ENCODE data around the gene SPTSSA. TPM values are rescaled to one million over a fixed set of nuclear protein-coding genes. Genes with fewer than 3 reads are reported as not detected.

The SPTSSA gene
- total and polyA plus RNA-seq, 2 experiments from 2014 or later = 27.5 to 36.4 TPM

GRCh38 chr14:34409721-34410120 lies 52.3 kb downstream of the SPTSSA start:
- DNase-seq (ENCODE audit: low spot score) = no peak
- H3K4me2 ChIP-seq = no peak overlapping the region
- H3K4me1 ChIP-seq (ENCODE audit: insufficient read depth) = no peaks in the 10 kb centered on the region
- H3K36me3 Mint-ChIP-seq (ENCODE audit: low read depth) = peaks cover 4% of the 10 kb centered on the region
- H3K9me2 ChIP-seq (ENCODE audit: insufficient read depth) = no peaks in the 10 kb centered on the region
- no peaks in the 10 kb centered on the region for H3F3A ChIP-seq (replicated peaks; ENCODE audit: low read depth)
- H3K27me3 Mint-ChIP-seq (ENCODE audit: insufficient read depth, low read depth, poor library complexity) = no peaks in the 10 kb centered on the region
- H3K79me2 ChIP-seq (replicated peaks; ENCODE audit: insufficient read depth) = no peaks in the 10 kb centered on the region
- ATAC-seq = no peak
- H3K27ac ChIP-seq (ENCODE audit: low read depth) = no peak overlapping the region
- TF ChIP-seq NANOG (IDR thresholded peaks at IDR 0.05; ENCODE audit: borderline replicate concordance) (no peak), CREB1 (CRISPR knock-in tag; IDR thresholded peaks at IDR 0.05; ENCODE audit: low read depth) (no peak), STAT1 (IDR thresholded peaks at IDR 0.05; ENCODE audit: unreplicated experiment) (no peak), EZH2phosphoT487 (IDR thresholded peaks at IDR 0.05; ENCODE audit: unreplicated experiment) (no peak), JUNB (IDR thresholded peaks at IDR 0.05; ENCODE audit: unreplicated experiment) (no peak), ZNF462 (CRISPR knock-in tag; IDR thresholded peaks at IDR 0.05) (no peak), ZNF114 (CRISPR knock-in tag; IDR thresholded peaks at IDR 0.05) (no peak), REST (IDR thresholded peaks at IDR 0.05; ENCODE audit: unreplicated experiment) (no peak), POLR2AphosphoS5 (IDR thresholded peaks at IDR 0.05; ENCODE audit: low read depth) (no peak), CTCF (conservative IDR thresholded peaks at IDR 0.05; ENCODE audit: low read depth in 2 of 2) (no peak)
- no peaks in the 10 kb centered on the region; the same call in 1 of the 2 replicates for H3K36me3 ChIP-seq (ENCODE audit: insufficient read depth)
- H3K27ac Mint-ChIP-seq = no peak overlapping the region
- H3K27me3 ChIP-seq (ENCODE audit: insufficient read depth) = no peaks in the 10 kb centered on the region
- no peak overlapping the region for H3K4me3 ChIP-seq
- no peak overlapping the region for H2AFZ ChIP-seq
- no peaks in the 10 kb centered on the region for H3K4me1 Mint-ChIP-seq
- H3K9me3 Mint-ChIP-seq = peaks cover 24% of the 10 kb centered on the region
- no peaks in the 10 kb centered on the region for H4K20me1 ChIP-seq (replicated peaks; ENCODE audit: insufficient read depth)
- H3K4me3 Mint-ChIP-seq = no peak overlapping the region

Data from GM23338 (cell line).